GM23338 (cell line): Measurements from ENCODE around the gene ZNF610. TPM values are rescaled to one million over a fixed set of nuclear protein-coding genes. Genes with fewer than 3 reads are reported as not detected.

ENCODE experiments used
- ATAC-seq: fragments of 200-7000 bp; cut with Tn5 transposase; 3 replicates; pipeline ENCODE4 v1.9.1; 2020
- DNase-seq: peaks from one replicate; pipeline ENCODE4 v3.0.0-alpha.2; 2015; ENCODE audit warnings: low spot score
- H2AFZ ChIP-seq: fragments of 200-600 bp; sonication (generic); 2 replicates; pipeline ENCODE4 v1.8.0; 2016; ENCODE audit warnings: antibody characterized with exemption, mild to moderate bottlenecking, moderate library complexity
- H3F3A ChIP-seq: fragments of 200-600 bp; sonication (generic); replicated peaks from 2 replicates; pipeline ENCODE4 v1.8.0; 2017; ENCODE audit warnings: antibody characterized with exemption, mixed run types, low read depth
- H3K27ac ChIP-seq: fragments of 200-600 bp; sonication (generic); 2 replicates; pipeline ENCODE4 v1.6.1; 2016; ENCODE audit warnings: low read depth
- H3K27me3 ChIP-seq: fragments of 200-600 bp; sonication (generic); 2 replicates; pipeline ENCODE4 v1.8.0; 2016; ENCODE audit warnings: mild to moderate bottlenecking, mixed run types, moderate library complexity; ENCODE audit not compliant: insufficient read depth
- H3K36me3 ChIP-seq: fragments of 200-600 bp; sonication (generic); 2 replicates; pipeline ENCODE4 v1.8.0; 2016; ENCODE audit warnings: mild to moderate bottlenecking; ENCODE audit not compliant: insufficient read depth
- H3K4me1 ChIP-seq: fragments of 200-600 bp; sonication (generic); 2 replicates; pipeline ENCODE4 v1.8.0; 2016; ENCODE audit warnings: mild to moderate bottlenecking, moderate library complexity; ENCODE audit not compliant: insufficient read depth
- H3K4me2 ChIP-seq: fragments of 200-600 bp; sonication (generic); 2 replicates; pipeline ENCODE4 v1.7.1; 2017; ENCODE audit warnings: mixed run types
- H3K4me3 ChIP-seq: fragments of 200-600 bp; sonication (generic); 2 replicates; pipeline ENCODE4 v1.6.1; 2016; ENCODE audit warnings: mixed run types
- H3K79me2 ChIP-seq: fragments of 200-600 bp; sonication (generic); replicated peaks from 2 replicates; pipeline ENCODE4 v1.8.0; 2017; ENCODE audit warnings: mild to moderate bottlenecking; ENCODE audit not compliant: insufficient read depth
- H3K9me2 ChIP-seq: fragments of 200-600 bp; sonication (generic); 2 replicates; pipeline ENCODE4 v1.8.0; 2017; ENCODE audit not compliant: insufficient read depth
- H4K20me1 ChIP-seq: fragments of 200-600 bp; sonication (generic); replicated peaks from 2 replicates; pipeline ENCODE4 v1.8.0; 2017; ENCODE audit warnings: mild to moderate bottlenecking; ENCODE audit not compliant: insufficient read depth
- H3K27ac Mint-ChIP-seq: 2 replicates; pipeline ENCODE4 v1.8.0; 2020; ENCODE audit warnings: inconsistent platforms, mild to moderate bottlenecking, moderate library complexity, mixed read lengths
- H3K27me3 Mint-ChIP-seq: 3 replicates; pipeline ENCODE4 v1.8.0; 2022; ENCODE audit warnings: low read depth, mild to moderate bottlenecking, moderate library complexity, mixed read lengths, inconsistent platforms; ENCODE audit not compliant: insufficient read depth, poor library complexity
- H3K36me3 Mint-ChIP-seq: 3 replicates; pipeline ENCODE4 v1.8.0; 2021; ENCODE audit warnings: low read depth, mild to moderate bottlenecking, inconsistent platforms, moderate library complexity, mixed read lengths
- H3K4me1 Mint-ChIP-seq: 3 replicates; pipeline ENCODE4 v1.8.0; 2020; ENCODE audit warnings: mild to moderate bottlenecking, inconsistent platforms, mixed read lengths
- H3K4me3 Mint-ChIP-seq: 3 replicates; pipeline ENCODE4 v1.8.0; 2021; ENCODE audit warnings: moderate library complexity, mild to moderate bottlenecking, inconsistent platforms, mixed read lengths
- H3K9me3 Mint-ChIP-seq: 3 replicates; pipeline ENCODE4 v1.8.0; 2020; ENCODE audit warnings: moderate library complexity, mild to moderate bottlenecking, inconsistent platforms, mixed read lengths
- CREB1 ChIP-seq: fragments of 250-450 bp; sonication (Bioruptor Pico); IDR thresholded peaks from 2 replicates; pipeline ENCODE4 v1.5.0; 2020; ENCODE audit warnings: low read depth, mild to moderate bottlenecking, moderate library complexity
- EZH2 ChIP-seq: fragments of 200-600 bp; sonication (generic); IDR thresholded peaks from one replicate; pipeline ENCODE4 v1.8.0; 2017; ENCODE audit warnings: antibody characterized with exemption, mild to moderate bottlenecking, low read depth; ENCODE audit not compliant: unreplicated experiment
- EZH2phosphoT487 ChIP-seq: fragments of 200-600 bp; sonication (generic); IDR thresholded peaks from one replicate; pipeline ENCODE4 v1.8.1; 2018; ENCODE audit warnings: antibody characterized with exemption; ENCODE audit not compliant: unreplicated experiment
- JUNB ChIP-seq: IDR thresholded peaks from one replicate; pipeline ENCODE4 v1.6.1; 2016; ENCODE audit warnings: antibody characterized with exemption; ENCODE audit not compliant: unreplicated experiment
- NANOG ChIP-seq: IDR thresholded peaks from 2 replicates; pipeline ENCODE4 v1.6.1; 2016; ENCODE audit warnings: antibody characterized with exemption, borderline replicate concordance
- POLR2AphosphoS5 ChIP-seq: IDR thresholded peaks from 2 replicates; pipeline ENCODE4 v1.6.1; 2016; ENCODE audit warnings: antibody characterized with exemption, low read depth
- ZNF114 ChIP-seq: fragments of 250-450 bp; sonication (Bioruptor Pico); IDR thresholded peaks from 2 replicates; pipeline ENCODE4 v1.5.0; 2020; ENCODE audit warnings: mild to moderate bottlenecking, moderate library complexity
- ZNF331 ChIP-seq: fragments of 250-450 bp; sonication (Bioruptor Pico); IDR thresholded peaks from 2 replicates; pipeline ENCODE4 v1.5.0; 2020; ENCODE audit warnings: low read depth, mild to moderate bottlenecking, moderate library complexity
- polyA plus RNA-seq: library from polyadenylated mRNA; unstranded; fragments of >200 nt; fragmentation: Nextera tagmentation; extraction: Ambion mirVana; gene quantifications from 2 replicates; pipeline ENCODE4 v1.2.1, GENCODE V29; 2016
- total RNA-seq: library from RNA; depleted of rRNA; stranded (reverse); fragments of >200 nt; shearing (Covaris generic); gene quantifications from 2 replicates; pipeline ENCODE4 v1.2.3, GENCODE V29; 2014
- TF ChIP-seq, protein P1 (sequence below), 2 experiments: fragments of 200-600 bp in 1 of 2; sonication (generic) in 1 of 2; conservative IDR thresholded peaks; 2 replicates each; pipeline versions ENCODE4 v1.5.1 to v1.6.1; 2016 to 2017; ENCODE audit warnings: antibody characterized with exemption in 2 of 2, low read depth in 2 of 2, mild to moderate bottlenecking in 2 of 2, moderate library complexity in 1 of 2
- TF ChIP-seq, protein P2 (sequence below): IDR thresholded peaks from one replicate; pipeline ENCODE4 v1.6.1; 2018; ENCODE audit warnings: antibody characterized with exemption; ENCODE audit not compliant: unreplicated experiment
- TF ChIP-seq, protein P3 (sequence below): IDR thresholded peaks from 2 replicates; pipeline ENCODE4 v1.6.1; 2016; ENCODE audit warnings: antibody characterized with exemption

The ZNF610 gene
- total and polyA plus RNA-seq, 2 experiments from 2014 or later, result 4.7 to 6.3 TPM

DNA sequence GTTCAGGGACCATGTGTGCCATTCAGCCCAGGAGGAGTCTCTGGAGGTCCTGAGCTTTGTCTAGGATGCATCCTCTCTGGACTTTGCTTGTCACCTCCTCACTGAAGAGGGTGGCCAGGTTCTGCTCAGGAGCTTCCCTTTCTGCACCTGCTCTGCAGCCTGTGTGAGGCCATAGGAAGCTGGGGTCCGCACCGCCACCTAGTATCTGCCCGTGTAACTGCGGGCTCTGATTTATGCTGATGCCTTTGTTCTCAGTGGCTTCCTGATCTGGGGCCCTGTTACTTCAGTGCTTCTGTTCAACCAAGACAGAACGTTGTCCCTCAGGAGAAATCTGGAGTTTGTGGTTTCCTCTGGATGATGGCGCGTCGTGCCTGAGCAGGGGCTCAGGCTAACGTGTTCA is 15.5 kb downstream of the ZNF610 start:
- Mint-ChIP-seq H3K4me3 (no peak overlapping the region), H3K4me1 (no peaks in the 10 kb centered on the region), H3K36me3 (peaks cover 81% of the 10 kb centered on the region), H3K9me3 (peaks cover 35% of the 10 kb centered on the region), H3K27me3 (peaks cover 2% of the 10 kb centered on the region), H3K27ac (no peak overlapping the region; the same call in 1 of the 2 replicates)
- TF ChIP-seq, protein P1, sequence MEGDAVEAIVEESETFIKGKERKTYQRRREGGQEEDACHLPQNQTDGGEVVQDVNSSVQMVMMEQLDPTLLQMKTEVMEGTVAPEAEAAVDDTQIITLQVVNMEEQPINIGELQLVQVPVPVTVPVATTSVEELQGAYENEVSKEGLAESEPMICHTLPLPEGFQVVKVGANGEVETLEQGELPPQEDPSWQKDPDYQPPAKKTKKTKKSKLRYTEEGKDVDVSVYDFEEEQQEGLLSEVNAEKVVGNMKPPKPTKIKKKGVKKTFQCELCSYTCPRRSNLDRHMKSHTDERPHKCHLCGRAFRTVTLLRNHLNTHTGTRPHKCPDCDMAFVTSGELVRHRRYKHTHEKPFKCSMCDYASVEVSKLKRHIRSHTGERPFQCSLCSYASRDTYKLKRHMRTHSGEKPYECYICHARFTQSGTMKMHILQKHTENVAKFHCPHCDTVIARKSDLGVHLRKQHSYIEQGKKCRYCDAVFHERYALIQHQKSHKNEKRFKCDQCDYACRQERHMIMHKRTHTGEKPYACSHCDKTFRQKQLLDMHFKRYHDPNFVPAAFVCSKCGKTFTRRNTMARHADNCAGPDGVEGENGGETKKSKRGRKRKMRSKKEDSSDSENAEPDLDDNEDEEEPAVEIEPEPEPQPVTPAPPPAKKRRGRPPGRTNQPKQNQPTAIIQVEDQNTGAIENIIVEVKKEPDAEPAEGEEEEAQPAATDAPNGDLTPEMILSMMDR (conservative IDR thresholded peaks at IDR 0.05; ENCODE audit: low read depth in 2 of 2), result peak; percentile 74 to 82
- TF ChIP-seq, protein P2, sequence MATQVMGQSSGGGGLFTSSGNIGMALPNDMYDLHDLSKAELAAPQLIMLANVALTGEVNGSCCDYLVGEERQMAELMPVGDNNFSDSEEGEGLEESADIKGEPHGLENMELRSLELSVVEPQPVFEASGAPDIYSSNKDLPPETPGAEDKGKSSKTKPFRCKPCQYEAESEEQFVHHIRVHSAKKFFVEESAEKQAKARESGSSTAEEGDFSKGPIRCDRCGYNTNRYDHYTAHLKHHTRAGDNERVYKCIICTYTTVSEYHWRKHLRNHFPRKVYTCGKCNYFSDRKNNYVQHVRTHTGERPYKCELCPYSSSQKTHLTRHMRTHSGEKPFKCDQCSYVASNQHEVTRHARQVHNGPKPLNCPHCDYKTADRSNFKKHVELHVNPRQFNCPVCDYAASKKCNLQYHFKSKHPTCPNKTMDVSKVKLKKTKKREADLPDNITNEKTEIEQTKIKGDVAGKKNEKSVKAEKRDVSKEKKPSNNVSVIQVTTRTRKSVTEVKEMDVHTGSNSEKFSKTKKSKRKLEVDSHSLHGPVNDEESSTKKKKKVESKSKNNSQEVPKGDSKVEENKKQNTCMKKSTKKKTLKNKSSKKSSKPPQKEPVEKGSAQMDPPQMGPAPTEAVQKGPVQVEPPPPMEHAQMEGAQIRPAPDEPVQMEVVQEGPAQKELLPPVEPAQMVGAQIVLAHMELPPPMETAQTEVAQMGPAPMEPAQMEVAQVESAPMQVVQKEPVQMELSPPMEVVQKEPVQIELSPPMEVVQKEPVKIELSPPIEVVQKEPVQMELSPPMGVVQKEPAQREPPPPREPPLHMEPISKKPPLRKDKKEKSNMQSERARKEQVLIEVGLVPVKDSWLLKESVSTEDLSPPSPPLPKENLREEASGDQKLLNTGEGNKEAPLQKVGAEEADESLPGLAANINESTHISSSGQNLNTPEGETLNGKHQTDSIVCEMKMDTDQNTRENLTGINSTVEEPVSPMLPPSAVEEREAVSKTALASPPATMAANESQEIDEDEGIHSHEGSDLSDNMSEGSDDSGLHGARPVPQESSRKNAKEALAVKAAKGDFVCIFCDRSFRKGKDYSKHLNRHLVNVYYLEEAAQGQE, result no peak
- TF ChIP-seq ZNF331 (CRISPR knock-in tag), result no peak
- no peak for TF ChIP-seq EZH2
- TF ChIP-seq POLR2AphosphoS5, result no peak
- no peaks in the 10 kb centered on the region; the same call in 1 of the 2 replicates for H4K20me1 ChIP-seq
- no peaks in the 10 kb centered on the region for H3K27me3 ChIP-seq
- H3K79me2 ChIP-seq, result no peaks in the 10 kb centered on the region
- peak overlapping the region; percentile 72 for H2AFZ ChIP-seq
- peaks cover 8% of the 10 kb centered on the region; the same call in 1 of the 2 replicates for H3K4me1 ChIP-seq
- no peaks in the 10 kb centered on the region for H3K9me2 ChIP-seq
- DNase-seq (peak; percentile 88), ATAC-seq (peak; percentile 97)
- no peaks in the 10 kb centered on the region for H3F3A ChIP-seq
- H3K4me2 ChIP-seq, result no peak overlapping the region
- H3K27ac ChIP-seq, result peak overlapping the region; percentile 18; the same call in 1 of the 2 replicates
- no peak overlapping the region for H3K4me3 ChIP-seq
- H3K36me3 ChIP-seq, result peaks cover 4% of the 10 kb centered on the region; the same call in 1 of the 2 replicates

DNA sequence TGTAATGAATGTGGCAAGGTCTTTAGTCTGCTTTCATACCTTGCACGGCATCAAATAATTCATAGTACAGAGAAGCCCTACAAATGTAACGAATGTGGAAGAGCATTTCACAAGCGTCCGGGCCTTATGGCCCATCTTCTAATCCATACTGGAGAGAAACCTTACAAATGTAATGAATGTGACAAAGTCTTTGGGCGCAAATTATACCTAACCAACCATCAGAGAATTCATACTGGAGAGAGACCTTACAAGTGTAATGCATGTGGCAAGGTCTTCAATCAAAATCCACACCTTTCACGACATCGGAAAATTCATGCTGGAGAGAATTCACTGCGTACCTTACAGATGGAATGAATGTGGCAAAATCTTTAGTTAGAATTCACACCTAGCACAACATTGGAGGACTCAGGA is 30.4 kb downstream of the ZNF610 start:
- peaks cover 90% of the 10 kb centered on the region for H3K9me3 Mint-ChIP-seq
- TF ChIP-seq JUNB (no peak), CREB1 (CRISPR knock-in tag) (no peak), ZNF331 (CRISPR knock-in tag) (no peak), EZH2phosphoT487 (no peak), ZNF114 (CRISPR knock-in tag) (no peak), POLR2AphosphoS5 (no peak), NANOG (no peak)
- TF ChIP-seq, protein P3, sequence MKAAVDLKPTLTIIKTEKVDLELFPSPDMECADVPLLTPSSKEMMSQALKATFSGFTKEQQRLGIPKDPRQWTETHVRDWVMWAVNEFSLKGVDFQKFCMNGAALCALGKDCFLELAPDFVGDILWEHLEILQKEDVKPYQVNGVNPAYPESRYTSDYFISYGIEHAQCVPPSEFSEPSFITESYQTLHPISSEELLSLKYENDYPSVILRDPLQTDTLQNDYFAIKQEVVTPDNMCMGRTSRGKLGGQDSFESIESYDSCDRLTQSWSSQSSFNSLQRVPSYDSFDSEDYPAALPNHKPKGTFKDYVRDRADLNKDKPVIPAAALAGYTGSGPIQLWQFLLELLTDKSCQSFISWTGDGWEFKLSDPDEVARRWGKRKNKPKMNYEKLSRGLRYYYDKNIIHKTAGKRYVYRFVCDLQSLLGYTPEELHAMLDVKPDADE, result no peak
- TF ChIP-seq, protein P2, result no peak
- TF ChIP-seq, protein P1 (conservative IDR thresholded peaks at IDR 0.05; ENCODE audit: low read depth in 2 of 2), result no peak

More for the DNA sequence above, 30.4 kb downstream of the ZNF610 start:
- H3K27ac ChIP-seq, result no peak overlapping the region
- 0 out of 2 replicates have a peak, but pooled peaks cover 4% of the 10 kb centered on the region for H3K4me1 ChIP-seq
- ATAC-seq, result no peak
- no peaks in the 10 kb centered on the region for H3F3A ChIP-seq
- DNase-seq, result no peak
- H3K4me3 ChIP-seq, result no peak overlapping the region
- peaks cover 14% of the 10 kb centered on the region for H3K79me2 ChIP-seq
- H3K27me3 ChIP-seq, result no peaks in the 10 kb centered on the region
- peaks cover 82% of the 10 kb centered on the region for H3K36me3 Mint-ChIP-seq
- no peak overlapping the region for H3K27ac Mint-ChIP-seq
- no peak overlapping the region for H3K4me3 Mint-ChIP-seq
- no peaks in the 10 kb centered on the region for H3K9me2 ChIP-seq
- H3K4me2 ChIP-seq, result no peak overlapping the region
- no peak overlapping the region for H2AFZ ChIP-seq
- peaks cover 4% of the 10 kb centered on the region; the same call in 1 of the 3 replicates for H3K4me1 Mint-ChIP-seq
- peaks cover 25% of the 10 kb centered on the region for H3K36me3 ChIP-seq
- peaks cover 13% of the 10 kb centered on the region for H3K27me3 Mint-ChIP-seq
- no peaks in the 10 kb centered on the region for H4K20me1 ChIP-seq
